Loucy (cell line): ENCODE results near the gene PPP1R16B.

Experiments
- H2AFZ ChIP-seq: fragments of 200-600 bp; sonication (generic); 2 replicates; pipeline ENCODE4 v1.6.0; 2016; ENCODE audit warnings: antibody characterized with exemption, mild to moderate bottlenecking, low read length, moderate library complexity
- H3F3A ChIP-seq: fragments of 200-600 bp; 2 replicates; pipeline ENCODE4 v1.6.0; 2016; ENCODE audit warnings: antibody characterized with exemption, low read depth, mild to moderate bottlenecking
- H3K27me3 ChIP-seq: fragments of 200-600 bp; sonication (generic); 2 replicates; pipeline ENCODE4 v1.6.1; 2014; ENCODE audit warnings: low read length, mild to moderate bottlenecking; ENCODE audit not compliant: insufficient read depth, poor library complexity, severe bottlenecking
- H3K36me3 ChIP-seq: fragments of 200-600 bp; sonication (generic); 2 replicates; pipeline ENCODE4 v1.6.1; 2016; ENCODE audit warnings: low read length; ENCODE audit not compliant: insufficient read depth
- H3K4me1 ChIP-seq: fragments of 200-600 bp; sonication (generic); 2 replicates; pipeline ENCODE4 v1.5.1; 2014; ENCODE audit warnings: low read length, mild to moderate bottlenecking; ENCODE audit not compliant: insufficient read depth, poor library complexity, severe bottlenecking
- H3K4me2 ChIP-seq: fragments of 200-600 bp; sonication (generic); 2 replicates; pipeline ENCODE4 v1.6.0; 2014; ENCODE audit warnings: antibody characterized with exemption, low read length, low read depth, mild to moderate bottlenecking; ENCODE audit not compliant: poor library complexity, severe bottlenecking
- H3K4me3 ChIP-seq: fragments of 200-600 bp; sonication (generic); 2 replicates; pipeline ENCODE4 v1.5.1; 2014; ENCODE audit warnings: low read length, mild to moderate bottlenecking, mixed read lengths; ENCODE audit not compliant: poor library complexity, severe bottlenecking
- H3K79me2 ChIP-seq: fragments of 200-600 bp; sonication (generic); 2 replicates; pipeline ENCODE4 v1.6.1; 2014; ENCODE audit warnings: low read length; ENCODE audit not compliant: insufficient read depth
- H3K9ac ChIP-seq: fragments of 200-600 bp; sonication (generic); 2 replicates; pipeline ENCODE4 v1.6.0; 2014; ENCODE audit warnings: mild to moderate bottlenecking, low read depth, low read length, moderate library complexity; ENCODE audit not compliant: poor library complexity, severe bottlenecking
- H3K9me2 ChIP-seq: fragments of 200-600 bp; sonication (generic); replicated peaks from 2 replicates; pipeline ENCODE4 v1.6.1; 2016; ENCODE audit warnings: low read depth, low read length, mixed read lengths
- H3K9me3 ChIP-seq: fragments of 200-600 bp; sonication (generic); 2 replicates; pipeline ENCODE4 v1.6.1; 2014; ENCODE audit warnings: mild to moderate bottlenecking, antibody characterized with exemption, low read length, low read depth; ENCODE audit not compliant: insufficient read depth
- H4K20me1 ChIP-seq: fragments of 200-600 bp; sonication (generic); 2 replicates; pipeline ENCODE4 v1.6.0; 2014; ENCODE audit warnings: antibody characterized with exemption, low read length, mild to moderate bottlenecking; ENCODE audit not compliant: insufficient read depth, poor library complexity, severe bottlenecking
- EZH2phosphoT487 ChIP-seq: fragments of 200-600 bp; IDR thresholded peaks from 2 replicates; pipeline ENCODE4 v1.6.1; 2018; ENCODE audit warnings: antibody characterized with exemption, mild to moderate bottlenecking, moderate library complexity, borderline replicate concordance
- TF ChIP-seq, protein P1 (sequence below): fragments of 200-600 bp; sonication (generic); conservative IDR thresholded peaks from 2 replicates; pipeline ENCODE4 v1.5.1; 2014; ENCODE audit warnings: mild to moderate bottlenecking, antibody characterized with exemption, low read length

Gene PPP1R16B

DNA sequence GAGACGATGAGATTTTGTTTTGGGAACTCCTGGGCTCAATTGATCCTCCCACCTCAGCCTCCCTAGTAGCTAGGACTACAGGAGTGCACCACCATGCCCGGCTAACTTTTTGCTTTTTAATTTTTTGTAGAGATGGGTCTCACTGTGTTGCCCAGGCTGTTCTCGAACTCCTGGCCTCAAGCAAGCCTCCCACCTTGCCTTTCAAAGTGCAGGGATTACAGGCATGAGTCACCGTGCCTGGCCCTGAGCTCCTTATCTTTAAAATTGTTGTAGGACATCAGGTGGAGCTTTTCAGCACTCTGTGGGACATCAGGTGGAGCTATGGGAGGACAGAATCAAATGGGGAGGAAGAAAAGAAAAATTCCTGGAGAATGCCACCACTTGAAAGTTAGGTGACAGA, 44.5 kb upstream of the PPP1R16B start:
- H3K4me1 ChIP-seq = no peaks in the 10 kb centered on the region
- H3K27me3 ChIP-seq = no peaks in the 10 kb centered on the region
- no peak overlapping the region for H3K4me2 ChIP-seq
- no peak overlapping the region for H3K4me3 ChIP-seq
- peaks cover 53% of the 10 kb centered on the region; the same call in 1 of the 2 replicates for H3K36me3 ChIP-seq
- H3K9me2 ChIP-seq = no peaks in the 10 kb centered on the region
- H4K20me1 ChIP-seq = no peaks in the 10 kb centered on the region
- H3K79me2 ChIP-seq = no peaks in the 10 kb centered on the region
- no peak for TF ChIP-seq EZH2phosphoT487
- TF ChIP-seq, protein P1, sequence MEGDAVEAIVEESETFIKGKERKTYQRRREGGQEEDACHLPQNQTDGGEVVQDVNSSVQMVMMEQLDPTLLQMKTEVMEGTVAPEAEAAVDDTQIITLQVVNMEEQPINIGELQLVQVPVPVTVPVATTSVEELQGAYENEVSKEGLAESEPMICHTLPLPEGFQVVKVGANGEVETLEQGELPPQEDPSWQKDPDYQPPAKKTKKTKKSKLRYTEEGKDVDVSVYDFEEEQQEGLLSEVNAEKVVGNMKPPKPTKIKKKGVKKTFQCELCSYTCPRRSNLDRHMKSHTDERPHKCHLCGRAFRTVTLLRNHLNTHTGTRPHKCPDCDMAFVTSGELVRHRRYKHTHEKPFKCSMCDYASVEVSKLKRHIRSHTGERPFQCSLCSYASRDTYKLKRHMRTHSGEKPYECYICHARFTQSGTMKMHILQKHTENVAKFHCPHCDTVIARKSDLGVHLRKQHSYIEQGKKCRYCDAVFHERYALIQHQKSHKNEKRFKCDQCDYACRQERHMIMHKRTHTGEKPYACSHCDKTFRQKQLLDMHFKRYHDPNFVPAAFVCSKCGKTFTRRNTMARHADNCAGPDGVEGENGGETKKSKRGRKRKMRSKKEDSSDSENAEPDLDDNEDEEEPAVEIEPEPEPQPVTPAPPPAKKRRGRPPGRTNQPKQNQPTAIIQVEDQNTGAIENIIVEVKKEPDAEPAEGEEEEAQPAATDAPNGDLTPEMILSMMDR = no peak
- no peak overlapping the region for H2AFZ ChIP-seq
- H3K9me3 ChIP-seq = no peaks in the 10 kb centered on the region
- H3F3A ChIP-seq = no peaks in the 10 kb centered on the region
- no peak overlapping the region for H3K9ac ChIP-seq

DNA sequence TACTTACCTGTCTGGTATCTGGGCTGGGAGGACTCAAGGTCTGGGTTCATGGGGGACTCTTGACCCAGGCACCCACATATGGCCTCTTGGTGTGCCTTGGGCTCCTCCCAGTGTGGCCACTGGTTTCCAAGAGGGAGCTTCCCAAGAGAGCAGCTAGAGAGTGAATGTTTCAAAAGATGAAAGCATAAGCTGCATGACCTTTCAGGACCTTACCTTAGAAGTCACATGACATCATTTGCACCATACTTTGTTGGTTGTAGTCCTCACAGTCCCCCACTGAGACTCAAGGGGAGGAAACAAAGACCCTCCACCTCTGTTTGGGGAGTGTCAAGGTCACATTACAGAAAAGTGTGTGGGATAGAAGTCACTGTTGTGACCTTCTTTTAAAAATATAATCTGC, 43.3 kb upstream of the PPP1R16B start:
- no peaks in the 10 kb centered on the region for H3K4me1 ChIP-seq
- peaks cover 52% of the 10 kb centered on the region; the same call in 1 of the 2 replicates for H3K36me3 ChIP-seq
- no peaks in the 10 kb centered on the region for H4K20me1 ChIP-seq
- no peak overlapping the region for H2AFZ ChIP-seq
- no peak overlapping the region for H3K4me3 ChIP-seq
- no peaks in the 10 kb centered on the region for H3K27me3 ChIP-seq
- H3F3A ChIP-seq = no peaks in the 10 kb centered on the region
- no peaks in the 10 kb centered on the region for H3K9me2 ChIP-seq
- TF ChIP-seq, protein P1 = no peak
- no peak for TF ChIP-seq EZH2phosphoT487
- no peaks in the 10 kb centered on the region for H3K79me2 ChIP-seq
- no peak overlapping the region for H3K9ac ChIP-seq
- H3K4me2 ChIP-seq = no peak overlapping the region
- no peaks in the 10 kb centered on the region for H3K9me3 ChIP-seq

DNA sequence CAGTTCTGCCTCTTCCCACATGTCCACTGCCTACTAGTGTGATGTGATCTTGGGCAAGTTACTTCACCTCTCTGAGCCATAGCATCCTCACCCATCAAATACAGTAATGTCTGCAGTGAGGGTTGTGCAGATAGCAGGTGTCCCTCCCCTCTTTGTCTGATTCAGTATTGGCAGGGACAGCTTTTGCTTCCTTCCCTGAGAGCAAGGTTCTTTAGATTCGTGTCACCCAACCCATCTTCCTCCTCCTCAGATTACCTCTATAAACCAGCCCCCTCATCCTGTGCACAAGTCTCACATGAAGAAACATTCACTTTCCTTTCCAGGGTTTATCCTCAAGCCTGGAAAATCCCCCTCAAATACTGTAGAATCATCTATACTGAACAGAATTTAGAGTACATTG, 41.9 kb upstream of the PPP1R16B start:
- no peak overlapping the region for H2AFZ ChIP-seq
- no peaks in the 10 kb centered on the region for H3F3A ChIP-seq
- no peaks in the 10 kb centered on the region for H3K4me1 ChIP-seq
- H3K36me3 ChIP-seq = peaks cover 58% of the 10 kb centered on the region; the same call in 1 of the 2 replicates
- H3K79me2 ChIP-seq = no peaks in the 10 kb centered on the region
- H3K9ac ChIP-seq = no peak overlapping the region
- no peak overlapping the region for H3K4me3 ChIP-seq
- no peaks in the 10 kb centered on the region for H3K9me2 ChIP-seq
- H3K4me2 ChIP-seq = no peak overlapping the region
- no peaks in the 10 kb centered on the region for H3K9me3 ChIP-seq
- TF ChIP-seq, protein P1 = no peak
- TF ChIP-seq EZH2phosphoT487 = no peak
- H3K27me3 ChIP-seq = no peaks in the 10 kb centered on the region
- no peaks in the 10 kb centered on the region for H4K20me1 ChIP-seq
